NCI-H774 (cell line): ENCODE results near the gene OR56A5.

Source experiments
- DNase-seq: peaks from one replicate; lab custom pipeline; 2025; lab: John Stamatoyannopoulos, UW

OR56A5 gene

GRCh38 chr11:5932671-5933070 is 35.6 kb downstream of the OR56A5 start:
- DNase-seq = no peak

- no peak for DNase-seq
Observed at GRCh38 chr11:5931061-5931460, 37.2 kb downstream of the OR56A5 start.

GRCh38 chr11:5930614-5931013 is 37.7 kb downstream of the OR56A5 start:
- DNase-seq = no peak

GRCh38 chr11:5929571-5930368 is 38.5 kb downstream of the OR56A5 start:
- DNase-seq = no peak

GRCh38 chr11:5928811-5929210 is 39.5 kb downstream of the OR56A5 start:
- no peak for DNase-seq

GRCh38 chr11:5928271-5928670 is 40.0 kb downstream of the OR56A5 start:
- DNase-seq = peak; percentile 27

GRCh38 chr11:5923794-5924193 is 44.5 kb downstream of the OR56A5 start:
- DNase-seq = no peak

GRCh38 chr11:5923427-5923776 is 44.9 kb downstream of the OR56A5 start:
- DNase-seq = no peak

GRCh38 chr11:5922749-5923426 is 45.4 kb downstream of the OR56A5 start:
- no peak for DNase-seq
